Gastroesophageal sphincter (tissue), 3 donors: Measurements from ENCODE around the gene ADAMTS5.

Source experiments
- EP300 ChIP-seq: sonication (generic); formaldehyde crosslinking; IDR thresholded peaks from one replicate; pipeline ENCODE4 v1.6.1; 2017; ENCODE audit warnings: antibody characterized with exemption, mild to moderate bottlenecking
- POLR2A ChIP-seq, 2 donors: fragments of 450-650 bp; IDR thresholded peaks; one replicate each; pipeline ENCODE4 v1.6.1; 2017; ENCODE audit warnings: antibody characterized with exemption in 2 of 2, mild to moderate bottlenecking in 2 of 2, moderate library complexity in 1 of 2
- TF ChIP-seq, protein P1 (sequence below), 4 experiments: fragments of 200-600 bp in 2 of 4; fragments of 450-650 bp in 2 of 4; sonication (generic) in 1 of 4; IDR thresholded peaks; one replicate each; pipeline ENCODE4 v1.5.1; 2017 to 2019; ENCODE audit warnings: antibody characterized with exemption in 4 of 4, mild to moderate bottlenecking in 2 of 4, moderate library complexity in 2 of 4

DNA sequence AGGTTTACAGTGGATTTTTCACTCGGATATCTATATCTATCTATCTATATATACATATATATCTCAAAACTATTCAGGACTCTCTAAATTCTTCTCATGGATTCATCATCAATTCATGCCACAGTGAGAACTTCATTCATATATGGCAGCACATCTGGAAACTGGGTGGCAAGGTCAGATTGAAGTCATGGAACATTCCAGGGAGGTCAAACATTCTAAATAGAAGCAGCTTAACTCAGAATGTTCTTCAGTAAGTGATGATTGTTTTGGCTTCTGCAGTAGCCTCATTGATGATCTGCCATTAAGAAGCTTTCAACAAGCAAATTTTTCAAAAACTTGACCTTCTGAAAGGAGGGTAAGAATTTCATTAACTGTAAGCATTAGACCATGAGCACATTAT, 74.7 kb downstream of the ADAMTS5 start:
- TF ChIP-seq, protein P1, sequence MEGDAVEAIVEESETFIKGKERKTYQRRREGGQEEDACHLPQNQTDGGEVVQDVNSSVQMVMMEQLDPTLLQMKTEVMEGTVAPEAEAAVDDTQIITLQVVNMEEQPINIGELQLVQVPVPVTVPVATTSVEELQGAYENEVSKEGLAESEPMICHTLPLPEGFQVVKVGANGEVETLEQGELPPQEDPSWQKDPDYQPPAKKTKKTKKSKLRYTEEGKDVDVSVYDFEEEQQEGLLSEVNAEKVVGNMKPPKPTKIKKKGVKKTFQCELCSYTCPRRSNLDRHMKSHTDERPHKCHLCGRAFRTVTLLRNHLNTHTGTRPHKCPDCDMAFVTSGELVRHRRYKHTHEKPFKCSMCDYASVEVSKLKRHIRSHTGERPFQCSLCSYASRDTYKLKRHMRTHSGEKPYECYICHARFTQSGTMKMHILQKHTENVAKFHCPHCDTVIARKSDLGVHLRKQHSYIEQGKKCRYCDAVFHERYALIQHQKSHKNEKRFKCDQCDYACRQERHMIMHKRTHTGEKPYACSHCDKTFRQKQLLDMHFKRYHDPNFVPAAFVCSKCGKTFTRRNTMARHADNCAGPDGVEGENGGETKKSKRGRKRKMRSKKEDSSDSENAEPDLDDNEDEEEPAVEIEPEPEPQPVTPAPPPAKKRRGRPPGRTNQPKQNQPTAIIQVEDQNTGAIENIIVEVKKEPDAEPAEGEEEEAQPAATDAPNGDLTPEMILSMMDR (IDR thresholded peaks at IDR 0.05) = no peak
- TF ChIP-seq POLR2A (IDR thresholded peaks at IDR 0.05) (no peak), EP300 (no peak)
